ENCODE measurements around the gene CCT6B. TPM values are rescaled to one million over a fixed set of nuclear protein-coding genes. Genes with fewer than 3 reads are reported as not detected.

The CCT6B gene
- total and polyA plus RNA-seq, 2 of the 13 experiments (the other 11 are each of a cell fraction or from before 2014, with no cell fraction given), result 0.41 to 1.4 TPM

DNA sequence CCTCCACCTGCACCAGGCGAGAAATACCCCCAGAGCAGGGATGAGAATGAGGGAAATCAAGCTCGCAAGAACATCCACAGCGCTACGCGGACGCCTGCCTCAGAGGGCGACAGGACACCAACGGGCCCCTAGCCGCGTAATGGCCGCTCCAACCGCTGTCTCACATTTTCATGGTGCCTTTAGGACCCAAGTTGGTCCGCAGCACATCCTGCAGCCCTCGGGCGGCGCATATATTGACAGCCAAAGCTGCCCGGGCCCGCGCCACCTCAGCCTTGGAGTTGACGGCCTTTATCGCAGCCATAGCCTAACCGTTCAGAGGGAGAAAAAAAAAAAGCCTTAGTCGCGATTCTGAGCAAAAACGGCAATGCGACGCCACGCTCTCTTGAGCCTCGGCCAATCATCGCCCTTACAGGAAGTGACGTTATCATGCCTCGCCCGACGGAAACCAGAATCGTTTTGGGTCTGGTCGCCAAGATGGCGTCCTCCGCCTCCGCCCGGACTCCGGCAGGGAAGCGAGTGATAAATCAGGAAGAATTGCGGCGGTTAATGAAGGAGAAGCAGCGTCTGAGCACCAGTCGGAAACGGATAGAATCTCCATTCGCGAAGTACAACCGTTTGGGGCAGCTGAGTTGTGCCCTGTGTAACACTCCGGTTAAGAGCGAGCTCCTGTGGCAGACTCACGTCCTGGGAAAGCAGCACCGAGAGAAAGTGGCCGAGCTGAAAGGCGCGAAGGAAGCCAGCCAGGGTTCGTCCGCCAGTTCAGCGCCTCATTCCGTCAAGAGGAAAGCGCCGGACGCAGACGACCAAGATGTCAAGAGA is at the start of gene CCT6B, which contains the start of gene ZNF830 (continued):
- TF ChIP-seq, protein P1, sequence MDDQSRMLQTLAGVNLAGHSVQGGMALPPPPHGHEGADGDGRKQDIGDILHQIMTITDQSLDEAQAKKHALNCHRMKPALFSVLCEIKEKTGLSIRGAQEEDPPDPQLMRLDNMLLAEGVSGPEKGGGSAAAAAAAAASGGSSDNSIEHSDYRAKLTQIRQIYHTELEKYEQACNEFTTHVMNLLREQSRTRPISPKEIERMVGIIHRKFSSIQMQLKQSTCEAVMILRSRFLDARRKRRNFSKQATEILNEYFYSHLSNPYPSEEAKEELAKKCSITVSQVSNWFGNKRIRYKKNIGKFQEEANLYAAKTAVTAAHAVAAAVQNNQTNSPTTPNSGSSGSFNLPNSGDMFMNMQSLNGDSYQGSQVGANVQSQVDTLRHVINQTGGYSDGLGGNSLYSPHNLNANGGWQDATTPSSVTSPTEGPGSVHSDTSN (CRISPR knock-in tag; IDR thresholded peaks at IDR 0.05; ENCODE audit: borderline replicate concordance), result no peak
- TF ChIP-seq, protein P2, sequence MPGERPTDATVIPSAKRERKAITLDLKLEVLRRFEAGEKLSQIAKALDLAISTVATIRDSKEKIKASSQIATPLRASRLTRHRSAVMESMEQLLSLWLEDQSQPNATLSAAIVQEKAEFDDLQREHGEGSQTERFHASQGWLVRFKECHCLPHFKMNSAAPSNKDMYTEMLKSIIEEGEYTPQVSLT (CRISPR knock-in tag; IDR thresholded peaks at IDR 0.05; ENCODE audit: borderline replicate concordance, low read depth), result 0 out of 2 replicates have a peak, but pooled peaks have one; percentile 80
- TF ChIP-seq ZNF101 (CRISPR knock-in tag; IDR thresholded peaks at IDR 0.05; ENCODE audit: borderline replicate concordance, low read depth) (no peak), CEBPB (IDR thresholded peaks at IDR 0.05; ENCODE audit: borderline replicate concordance, low read depth, low read length) (no peak), ZNF12 (CRISPR knock-in tag; IDR thresholded peaks at IDR 0.05) (no peak), HNRNPLL (IDR thresholded peaks at IDR 0.05; ENCODE audit: low read depth, low read length, poor library complexity, severe bottlenecking) (peak; percentile 48), NONO (IDR thresholded peaks at IDR 0.05) (no peak), NONO (CRISPR knock-in tag; conservative IDR thresholded peaks at IDR 0.05) (peak; percentile 78), ZNF160 (CRISPR knock-in tag; IDR thresholded peaks at IDR 0.05) (no peak), ZNF564 (CRISPR knock-in tag; IDR thresholded peaks at IDR 0.05) (0 out of 2 replicates have a peak, but pooled peaks have one; percentile 5), ZNF547 (CRISPR knock-in tag; IDR thresholded peaks at IDR 0.05) (0 out of 2 replicates have a peak, but pooled peaks have one; percentile 73)
- TF ChIP-seq, protein P3, sequence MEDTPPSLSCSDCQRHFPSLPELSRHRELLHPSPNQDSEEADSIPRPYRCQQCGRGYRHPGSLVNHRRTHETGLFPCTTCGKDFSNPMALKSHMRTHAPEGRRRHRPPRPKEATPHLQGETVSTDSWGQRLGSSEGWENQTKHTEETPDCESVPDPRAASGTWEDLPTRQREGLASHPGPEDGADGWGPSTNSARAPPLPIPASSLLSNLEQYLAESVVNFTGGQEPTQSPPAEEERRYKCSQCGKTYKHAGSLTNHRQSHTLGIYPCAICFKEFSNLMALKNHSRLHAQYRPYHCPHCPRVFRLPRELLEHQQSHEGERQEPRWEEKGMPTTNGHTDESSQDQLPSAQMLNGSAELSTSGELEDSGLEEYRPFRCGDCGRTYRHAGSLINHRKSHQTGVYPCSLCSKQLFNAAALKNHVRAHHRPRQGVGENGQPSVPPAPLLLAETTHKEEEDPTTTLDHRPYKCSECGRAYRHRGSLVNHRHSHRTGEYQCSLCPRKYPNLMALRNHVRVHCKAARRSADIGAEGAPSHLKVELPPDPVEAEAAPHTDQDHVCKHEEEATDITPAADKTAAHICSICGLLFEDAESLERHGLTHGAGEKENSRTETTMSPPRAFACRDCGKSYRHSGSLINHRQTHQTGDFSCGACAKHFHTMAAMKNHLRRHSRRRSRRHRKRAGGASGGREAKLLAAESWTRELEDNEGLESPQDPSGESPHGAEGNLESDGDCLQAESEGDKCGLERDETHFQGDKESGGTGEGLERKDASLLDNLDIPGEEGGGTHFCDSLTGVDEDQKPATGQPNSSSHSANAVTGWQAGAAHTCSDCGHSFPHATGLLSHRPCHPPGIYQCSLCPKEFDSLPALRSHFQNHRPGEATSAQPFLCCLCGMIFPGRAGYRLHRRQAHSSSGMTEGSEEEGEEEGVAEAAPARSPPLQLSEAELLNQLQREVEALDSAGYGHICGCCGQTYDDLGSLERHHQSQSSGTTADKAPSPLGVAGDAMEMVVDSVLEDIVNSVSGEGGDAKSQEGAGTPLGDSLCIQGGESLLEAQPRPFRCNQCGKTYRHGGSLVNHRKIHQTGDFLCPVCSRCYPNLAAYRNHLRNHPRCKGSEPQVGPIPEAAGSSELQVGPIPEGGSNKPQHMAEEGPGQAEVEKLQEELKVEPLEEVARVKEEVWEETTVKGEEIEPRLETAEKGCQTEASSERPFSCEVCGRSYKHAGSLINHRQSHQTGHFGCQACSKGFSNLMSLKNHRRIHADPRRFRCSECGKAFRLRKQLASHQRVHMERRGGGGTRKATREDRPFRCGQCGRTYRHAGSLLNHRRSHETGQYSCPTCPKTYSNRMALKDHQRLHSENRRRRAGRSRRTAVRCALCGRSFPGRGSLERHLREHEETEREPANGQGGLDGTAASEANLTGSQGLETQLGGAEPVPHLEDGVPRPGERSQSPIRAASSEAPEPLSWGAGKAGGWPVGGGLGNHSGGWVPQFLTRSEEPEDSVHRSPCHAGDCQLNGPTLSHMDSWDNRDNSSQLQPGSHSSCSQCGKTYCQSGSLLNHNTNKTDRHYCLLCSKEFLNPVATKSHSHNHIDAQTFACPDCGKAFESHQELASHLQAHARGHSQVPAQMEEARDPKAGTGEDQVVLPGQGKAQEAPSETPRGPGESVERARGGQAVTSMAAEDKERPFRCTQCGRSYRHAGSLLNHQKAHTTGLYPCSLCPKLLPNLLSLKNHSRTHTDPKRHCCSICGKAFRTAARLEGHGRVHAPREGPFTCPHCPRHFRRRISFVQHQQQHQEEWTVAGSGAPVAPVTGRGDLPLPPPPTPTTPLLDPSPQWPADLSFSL (CRISPR knock-in tag; IDR thresholded peaks at IDR 0.05), result no peak
- TF ChIP-seq, protein P4, sequence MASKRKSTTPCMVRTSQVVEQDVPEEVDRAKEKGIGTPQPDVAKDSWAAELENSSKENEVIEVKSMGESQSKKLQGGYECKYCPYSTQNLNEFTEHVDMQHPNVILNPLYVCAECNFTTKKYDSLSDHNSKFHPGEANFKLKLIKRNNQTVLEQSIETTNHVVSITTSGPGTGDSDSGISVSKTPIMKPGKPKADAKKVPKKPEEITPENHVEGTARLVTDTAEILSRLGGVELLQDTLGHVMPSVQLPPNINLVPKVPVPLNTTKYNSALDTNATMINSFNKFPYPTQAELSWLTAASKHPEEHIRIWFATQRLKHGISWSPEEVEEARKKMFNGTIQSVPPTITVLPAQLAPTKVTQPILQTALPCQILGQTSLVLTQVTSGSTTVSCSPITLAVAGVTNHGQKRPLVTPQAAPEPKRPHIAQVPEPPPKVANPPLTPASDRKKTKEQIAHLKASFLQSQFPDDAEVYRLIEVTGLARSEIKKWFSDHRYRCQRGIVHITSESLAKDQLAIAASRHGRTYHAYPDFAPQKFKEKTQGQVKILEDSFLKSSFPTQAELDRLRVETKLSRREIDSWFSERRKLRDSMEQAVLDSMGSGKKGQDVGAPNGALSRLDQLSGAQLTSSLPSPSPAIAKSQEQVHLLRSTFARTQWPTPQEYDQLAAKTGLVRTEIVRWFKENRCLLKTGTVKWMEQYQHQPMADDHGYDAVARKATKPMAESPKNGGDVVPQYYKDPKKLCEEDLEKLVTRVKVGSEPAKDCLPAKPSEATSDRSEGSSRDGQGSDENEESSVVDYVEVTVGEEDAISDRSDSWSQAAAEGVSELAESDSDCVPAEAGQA (IDR thresholded peaks at IDR 0.05; ENCODE audit: low read depth), result peak; percentile 88
- TF ChIP-seq, protein P4 (CRISPR knock-in tag; IDR thresholded peaks at IDR 0.05; ENCODE audit: borderline replicate concordance), result no peak
